NCI-H128 (cell line): ENCODE measurements around the gene ZBTB7C.

ENCODE experiments used
- DNase-seq: peaks from one replicate; lab custom pipeline; 2025; ENCODE audit not compliant: unreplicated experiment; lab: John Stamatoyannopoulos, UW

The ZBTB7C gene

DNA sequence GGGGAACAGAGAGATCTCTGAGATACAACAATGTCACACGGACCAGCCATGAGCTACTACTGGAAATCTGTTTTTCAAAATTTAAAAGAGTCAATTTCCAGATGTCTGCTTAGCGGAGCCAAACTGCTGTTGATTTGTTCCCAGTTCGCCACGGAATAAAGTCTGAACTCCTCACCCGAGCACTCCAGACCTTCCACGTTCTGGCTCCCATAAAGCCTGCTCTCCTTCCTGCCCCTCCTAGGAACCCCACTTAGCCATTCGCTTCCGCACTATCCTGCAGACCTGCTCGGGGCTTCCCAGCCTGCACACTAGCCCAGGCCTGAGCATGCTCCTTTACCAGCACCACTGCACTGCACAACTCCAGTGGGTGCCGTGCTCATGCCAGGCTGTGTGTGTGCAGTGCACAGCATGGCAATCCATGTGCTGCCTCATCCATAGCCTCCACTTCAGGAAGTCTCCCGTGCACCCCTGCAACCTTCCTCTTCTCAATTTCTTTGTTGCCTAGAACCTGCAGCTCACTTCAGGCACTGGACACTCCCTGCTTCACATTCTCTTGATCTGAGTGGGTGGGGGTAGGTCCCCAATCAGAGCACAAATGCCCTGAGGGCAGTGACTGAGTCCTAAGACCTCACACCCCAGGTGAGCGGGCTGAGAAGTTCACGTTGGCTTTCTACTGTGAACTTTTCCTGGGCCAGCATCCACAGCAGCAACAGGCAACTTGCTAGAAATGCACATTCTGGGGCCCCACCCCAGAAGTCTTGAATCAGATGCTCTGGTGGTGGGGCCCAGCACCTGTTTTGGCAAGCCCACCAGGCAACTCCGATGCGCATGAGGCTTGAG is 53.7 kb downstream of the ZBTB7C start:
- no peak for DNase-seq

GRCh38 chr18:48354746-48355260 is 54.4 kb downstream of the ZBTB7C start:
- no peak for DNase-seq

DNA sequence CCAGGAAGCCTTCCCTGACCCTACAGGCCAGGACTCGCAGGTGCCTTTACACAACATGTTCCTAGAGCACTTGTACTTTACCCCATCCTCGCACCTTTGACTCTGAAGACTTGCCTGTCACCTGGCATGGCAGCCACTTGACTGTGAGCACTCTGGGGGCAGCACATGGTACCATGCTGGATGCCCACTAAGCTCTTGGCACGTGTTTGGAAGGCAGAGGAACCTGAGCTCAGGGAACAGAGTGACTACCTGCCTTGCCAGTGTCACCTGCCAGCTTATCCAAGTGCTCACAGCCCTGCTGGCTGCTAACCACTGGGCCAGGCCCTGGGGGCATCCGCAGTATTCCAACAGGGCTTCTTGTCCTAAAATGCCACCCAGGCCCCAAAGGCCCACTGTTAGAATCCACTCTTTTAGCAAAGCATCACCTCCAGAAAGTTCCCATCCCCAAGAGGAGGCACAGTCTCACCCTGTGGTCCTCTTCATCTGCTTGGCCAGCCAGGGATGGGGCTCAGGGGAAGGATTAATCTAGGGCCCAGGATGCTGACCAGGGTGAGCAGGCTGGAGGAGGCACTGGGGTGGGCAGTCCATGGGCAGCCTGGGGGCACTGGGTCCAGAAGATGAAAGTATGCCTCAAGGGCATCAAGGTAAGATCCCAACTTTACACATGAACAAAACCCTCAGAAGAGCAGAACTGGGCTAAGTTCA is 57.0 kb downstream of the ZBTB7C start:
- DNase-seq = no peak

GRCh38 chr18:48351216-48352050 is 57.8 kb downstream of the ZBTB7C start:
- no peak for DNase-seq

DNA sequence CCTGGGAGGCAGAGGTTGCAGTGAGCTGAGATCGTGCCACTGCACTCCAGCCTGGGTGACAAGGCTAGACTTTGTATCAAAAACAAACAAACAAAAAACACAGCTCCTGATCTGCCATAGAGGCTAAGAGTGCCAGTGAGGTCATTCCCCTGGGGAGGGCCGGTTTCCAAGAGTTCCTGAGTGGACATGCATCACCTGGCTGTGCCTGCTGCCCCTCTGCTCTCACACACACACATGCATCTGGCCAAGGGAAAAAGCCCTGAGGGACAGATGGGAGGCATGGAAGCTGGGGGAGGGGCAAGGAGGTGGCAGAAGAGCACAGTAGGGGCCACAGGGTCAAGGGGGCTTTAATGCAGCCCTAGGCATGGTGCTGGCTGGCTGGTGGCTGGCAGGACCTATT is 60.4 kb downstream of the ZBTB7C start:
- DNase-seq = no peak

DNA sequence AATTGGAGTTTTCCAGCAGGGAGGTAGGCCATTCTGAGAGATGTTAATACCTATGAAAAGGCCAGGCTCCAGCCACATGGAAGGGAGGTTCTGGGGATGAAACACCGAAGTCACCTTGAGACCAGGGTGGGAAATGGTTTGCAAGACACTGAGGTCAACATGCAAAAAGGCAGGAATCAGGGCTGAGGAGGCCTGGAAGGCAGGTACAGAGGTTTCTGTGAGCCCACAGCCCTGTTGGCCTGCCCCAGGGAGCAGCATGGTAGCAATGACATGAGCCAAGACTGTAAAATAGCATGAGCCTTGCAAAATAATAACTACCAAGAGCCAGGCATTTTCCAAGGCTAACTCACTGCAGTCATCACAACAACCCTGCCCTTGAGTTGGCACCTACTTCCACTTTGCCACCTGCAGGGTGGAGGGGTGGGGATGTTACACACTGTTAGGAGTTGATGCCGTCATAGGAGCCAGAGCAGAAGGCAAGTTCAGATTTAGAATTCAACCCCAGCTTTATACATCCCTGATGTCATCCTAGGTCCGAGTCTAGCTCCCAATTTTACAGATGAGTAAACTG is 61.3 kb downstream of the ZBTB7C start:
- DNase-seq = no peak

GRCh38 chr18:48345596-48345995 is 63.6 kb downstream of the ZBTB7C start:
- no peak for DNase-seq

GRCh38 chr18:48342581-48342980 is 66.6 kb downstream of the ZBTB7C start:
- peak; percentile 65 for DNase-seq

DNA sequence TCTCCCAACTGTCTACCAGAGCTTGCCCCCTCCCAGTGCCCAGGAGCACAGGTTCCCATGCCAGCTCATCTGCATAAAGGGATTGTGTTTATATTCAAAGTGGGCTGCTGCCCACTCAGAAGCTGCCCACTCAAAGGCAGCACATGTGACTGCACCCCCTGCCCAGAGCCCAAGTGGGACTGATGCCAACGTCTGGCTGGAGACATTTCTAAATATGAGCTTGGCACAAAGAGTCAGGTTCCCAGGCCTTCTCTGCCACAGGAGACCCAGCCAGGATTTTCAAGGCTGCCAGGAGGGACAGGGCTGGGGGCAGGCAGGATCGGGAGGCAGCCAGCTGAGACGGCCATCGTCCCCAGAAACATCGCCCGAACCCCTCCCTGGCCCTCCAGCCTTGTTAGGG is 67.1 kb downstream of the ZBTB7C start:
- DNase-seq = peak; percentile 81

- peak; percentile 30 for DNase-seq
These were observed 68.6 kb downstream of the ZBTB7C start for GRCh38 chr18:48340560-48340959.

DNA sequence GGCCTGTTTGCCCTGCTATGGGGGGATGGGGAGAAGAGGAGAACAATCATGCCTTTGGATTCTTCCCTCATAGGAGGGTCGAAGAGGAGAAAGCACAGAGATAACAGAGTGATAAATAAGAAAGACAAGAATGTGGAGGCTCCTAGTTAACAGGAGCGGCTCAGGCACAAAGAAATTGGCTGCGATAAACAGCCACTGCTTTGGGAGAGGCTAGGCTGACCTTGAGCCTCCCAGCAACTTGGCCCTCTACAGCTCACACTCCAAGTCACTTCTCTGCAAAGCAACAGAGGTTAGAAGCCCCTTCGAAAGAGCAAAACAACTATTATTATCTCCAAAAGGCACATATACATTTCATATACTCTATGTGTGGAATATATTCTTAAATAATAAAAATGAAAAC is 69.5 kb downstream of the ZBTB7C start:
- no peak for DNase-seq

GRCh38 chr18:48338915-48339314 is 70.3 kb downstream of the ZBTB7C start:
- no peak for DNase-seq

- no peak for DNase-seq
These were observed 72.1 kb downstream of the ZBTB7C start for GRCh38 chr18:48337053-48337452.

GRCh38 chr18:48336332-48336731 is 72.9 kb downstream of the ZBTB7C start:
- DNase-seq = no peak

DNA sequence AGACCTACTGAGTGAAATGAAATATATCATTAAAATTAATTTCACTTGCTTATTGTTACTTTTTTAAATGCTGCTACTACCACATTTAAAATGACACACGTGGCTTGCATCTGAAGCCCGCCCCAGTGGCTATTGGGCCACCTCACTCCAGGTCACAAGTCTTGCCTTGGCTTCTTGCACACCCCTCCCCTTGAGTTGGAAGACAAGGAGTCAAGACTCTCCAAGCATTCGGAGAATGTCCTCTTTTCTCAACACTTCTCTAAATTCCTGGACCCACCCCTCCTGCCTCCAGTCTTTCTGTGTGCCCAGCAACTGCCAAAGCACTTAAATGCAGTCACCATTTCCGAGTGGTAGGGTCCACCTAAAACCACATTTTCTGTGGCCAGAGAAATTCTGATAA is 73.4 kb downstream of the ZBTB7C start:
- DNase-seq = no peak

DNA sequence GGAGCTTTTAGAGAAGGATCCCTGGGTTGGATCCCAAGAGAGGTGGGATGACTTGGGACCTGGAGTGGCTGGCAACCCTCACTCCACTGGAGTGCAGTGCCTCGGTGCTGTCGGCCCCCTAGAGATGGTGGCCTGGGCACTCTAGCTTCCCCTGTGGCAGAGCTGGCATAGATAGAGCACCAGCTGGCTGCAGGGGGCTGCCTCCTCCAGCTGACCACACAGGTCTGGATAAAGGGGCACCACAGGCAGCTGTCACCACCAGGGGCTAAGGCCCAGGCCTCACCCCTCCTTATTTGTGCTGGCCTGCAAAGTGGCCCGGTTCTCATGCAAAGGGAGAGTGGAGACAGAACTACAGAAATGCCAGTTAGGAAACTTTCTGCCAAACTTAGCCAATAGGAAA is 74.3 kb downstream of the ZBTB7C start:
- no peak for DNase-seq

GRCh38 chr18:48333563-48333962 is 75.6 kb downstream of the ZBTB7C start:
- DNase-seq = no peak

DNA sequence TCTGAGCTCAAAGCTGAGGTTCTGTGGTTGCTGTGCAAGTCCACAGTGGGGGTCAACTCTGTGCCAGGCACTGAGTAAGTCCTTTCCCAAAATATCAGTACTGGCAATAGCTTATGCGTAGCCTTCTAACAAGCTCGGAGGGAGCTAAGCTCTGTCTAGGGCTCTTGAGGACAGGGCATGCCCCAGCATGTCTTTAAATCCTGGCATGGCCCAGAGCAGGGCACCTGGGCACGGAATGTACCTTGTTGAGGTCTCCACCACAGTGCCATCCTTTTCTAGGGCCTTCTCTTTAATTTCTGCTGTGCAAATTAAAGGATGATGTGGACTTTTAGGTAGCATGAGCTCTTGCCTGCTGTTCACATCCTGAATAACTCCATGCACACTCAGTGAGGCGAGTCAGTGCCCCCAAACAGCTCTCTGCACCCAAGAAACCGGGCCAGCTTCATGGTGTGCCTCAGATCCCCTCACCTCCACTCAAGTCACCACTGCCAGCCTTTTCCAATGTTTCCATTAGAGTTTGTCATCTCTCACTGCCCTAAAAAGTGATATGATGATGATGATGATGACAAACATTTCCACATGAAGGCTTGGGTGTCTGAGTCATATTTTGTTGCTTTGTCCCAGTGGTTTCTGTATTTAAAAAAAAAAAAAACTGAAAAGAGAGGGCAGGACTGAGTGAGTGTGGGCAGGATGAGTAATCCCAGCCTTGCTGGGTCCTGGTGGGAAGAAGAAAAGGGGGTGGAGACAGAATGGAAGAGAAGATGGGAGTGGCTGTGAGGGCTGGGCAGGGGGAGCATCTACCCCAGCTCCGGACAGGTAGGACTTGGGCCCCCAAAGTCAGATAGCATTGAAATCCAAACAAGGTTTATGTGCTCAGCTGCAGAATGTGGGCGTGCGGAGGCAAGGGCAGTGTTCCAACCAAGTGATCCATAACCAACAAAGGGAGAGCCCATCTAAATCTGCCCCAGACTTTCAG is 78.9 kb downstream of the ZBTB7C start:
- no peak for DNase-seq

- DNase-seq = no peak
These were observed 80.5 kb downstream of the ZBTB7C start for GRCh38 chr18:48328473-48329210.
